ENCODE results near the gene XRCC3.

- TF ChIP-seq MYC (IDR thresholded peaks at IDR 0.05; ENCODE audit: low read depth, low read length) (peak; percentile 49), POLR2A (IDR thresholded peaks at IDR 0.05; ENCODE audit: extremely low read depth, insufficient read length) (peak; percentile 66), CTCF (IDR thresholded peaks at IDR 0.05; ENCODE audit: low read depth, low read length) (no peak)
These were observed at the start of gene XRCC3, which contains the start of gene ZFYVE21 for GRCh38 chr14:103715052-103716000.

Data from NB4 (cell line).